ENCODE results near the gene HARS1. TPM values are rescaled to one million over a fixed set of nuclear protein-coding genes. Genes with fewer than 3 reads are reported as not detected.

The HARS1 gene
- total RNA-seq, 120 experiments from 2014 or later: 57.9 to 134 (median 105) TPM

Small RNA genes within 50 kb of the gene (microRNA-seq; reads per million reads assigned to microRNA genes)
- gene MIR3655: 0 to 1.4 (median 0) reads per million in 43 experiments

Other genes with a start within 250 kb of the HARS1 start
- gene EIF4EBP3, start 143.7 kb downstream of the HARS1 start, total RNA-seq: 10 to 100 TPM in 13 of 120 experiments, 1 to 10 TPM in 107; 1.2 to 16.5 (median 5.9) TPM
- 10 to 100 TPM; 22.4 to 42.3 (median 30.2) TPM for gene SRA1, start 133.9 kb downstream of the HARS1 start, total RNA-seq
- gene APBB3, start 126.8 kb downstream of the HARS1 start, total RNA-seq: 10 to 100 TPM; 34.6 to 98.7 (median 58.4) TPM
- 10 to 100 TPM; 23.5 to 50.7 (median 34.7) TPM for gene SLC35A4, start 126.5 kb downstream of the HARS1 start, total RNA-seq
- gene CD14, start 58.2 kb downstream of the HARS1 start, total RNA-seq: 100 to 1,000 TPM in 3 of 120 experiments, 10 to 100 TPM in 105, 1 to 10 TPM in 12; 6.3 to 175 (median 23.8) TPM
- gene TMCO6, start 51.9 kb downstream of the HARS1 start, total RNA-seq: 10 to 100 TPM in 75 of 120 experiments, 1 to 10 TPM in 45; 5.4 to 18.1 (median 10.8) TPM
- 10 to 100 TPM; 32.1 to 76.3 (median 57.7) TPM for gene NDUFA2, start 43.7 kb downstream of the HARS1 start, total RNA-seq
- 100 to 1,000 TPM in 1 of 120 experiments, 10 to 100 TPM in 119; 53.9 to 101 (median 81.5) TPM for gene IK, start 43.5 kb downstream of the HARS1 start, total RNA-seq
- gene WDR55, start 26.5 kb downstream of the HARS1 start, total RNA-seq: 10 to 100 TPM; 13.3 to 31.0 (median 17.6) TPM
- 1 to 10 TPM in 114 of 120 experiments, under 1 TPM in 6; 0.81 to 4.9 (median 2.2) TPM for gene DND1, start 17.8 kb downstream of the HARS1 start, total RNA-seq
- 10 to 100 TPM; 22.6 to 42.7 (median 32.0) TPM for gene HARS2, start 85 bp upstream of the HARS1 start, total RNA-seq
- 100 to 1,000 TPM in 4 of 120 experiments, 10 to 100 TPM in 116; 46.1 to 101 (median 76.4) TPM for gene ZMAT2, start 9.1 kb upstream of the HARS1 start, total RNA-seq
- 1 to 10 TPM in 106 of 120 experiments, under 1 TPM in 14; 0.38 to 3.9 (median 1.7) TPM for gene PCDHA1, start 94.8 kb upstream of the HARS1 start, total RNA-seq
- gene PCDHA2, start 103.5 kb upstream of the HARS1 start, total RNA-seq: 1 to 10 TPM in 106 of 120 experiments, under 1 TPM in 14; 0.62 to 3.8 (median 1.5) TPM
- 1 to 10 TPM; 1.3 to 4.9 (median 3.1) TPM for gene PCDHA3, start 109.7 kb upstream of the HARS1 start, total RNA-seq
- gene PCDHA4, start 115.7 kb upstream of the HARS1 start, total RNA-seq: 1 to 10 TPM; 2.1 to 8.2 (median 4.7) TPM
- gene PCDHA5, start 130.2 kb upstream of the HARS1 start, total RNA-seq: 10 to 100 TPM in 5 of 120 experiments, 1 to 10 TPM in 115; 3.3 to 11.2 (median 6.8) TPM
- gene PCDHA6, start 136.6 kb upstream of the HARS1 start, total RNA-seq: 10 to 100 TPM in 39 of 120 experiments, 1 to 10 TPM in 81; 3.8 to 17.5 (median 9.0) TPM
- 1 to 10 TPM; 2.2 to 8.9 (median 4.5) TPM for gene PCDHA7, start 142.9 kb upstream of the HARS1 start, total RNA-seq
- 1 to 10 TPM; 1.7 to 7.3 (median 4.4) TPM for gene PCDHA8, start 149.8 kb upstream of the HARS1 start, total RNA-seq
- 1 to 10 TPM in 118 of 120 experiments, not detected in 2; 1.5 to 9.2 (median 4.3) TPM for gene PCDHA9, start 157.0 kb upstream of the HARS1 start, total RNA-seq
- 10 to 100 TPM in 47 of 120 experiments, 1 to 10 TPM in 73; 1.8 to 16.9 (median 9.4) TPM for gene PCDHA10, start 164.5 kb upstream of the HARS1 start, total RNA-seq
- 10 to 100 TPM in 5 of 120 experiments, 1 to 10 TPM in 115; 3.6 to 14.6 (median 6.6) TPM for gene PCDHA11, start 177.6 kb upstream of the HARS1 start, total RNA-seq
- gene PCDHA12, start 183.9 kb upstream of the HARS1 start, total RNA-seq: 1 to 10 TPM; 3.1 to 8.8 (median 5.4) TPM
- 1 to 10 TPM; 2.4 to 8.2 (median 5.0) TPM for gene PCDHA13, start 190.8 kb upstream of the HARS1 start, total RNA-seq
- gene PCDHAC1, start 234.9 kb upstream of the HARS1 start, total RNA-seq: 10 to 100 TPM in 1 of 120 experiments, 1 to 10 TPM in 119; 3.1 to 10.3 (median 6.1) TPM

Measured in dorsolateral prefrontal cortex (tissue), 118 donors.